ENCODE data around the gene PAFAH2. TPM values are rescaled to one million over a fixed set of nuclear protein-coding genes. Genes with fewer than 3 reads are reported as not detected.

Gene PAFAH2
- total RNA-seq, 1 donor from 2014 or later: 13.4 TPM

DNA sequence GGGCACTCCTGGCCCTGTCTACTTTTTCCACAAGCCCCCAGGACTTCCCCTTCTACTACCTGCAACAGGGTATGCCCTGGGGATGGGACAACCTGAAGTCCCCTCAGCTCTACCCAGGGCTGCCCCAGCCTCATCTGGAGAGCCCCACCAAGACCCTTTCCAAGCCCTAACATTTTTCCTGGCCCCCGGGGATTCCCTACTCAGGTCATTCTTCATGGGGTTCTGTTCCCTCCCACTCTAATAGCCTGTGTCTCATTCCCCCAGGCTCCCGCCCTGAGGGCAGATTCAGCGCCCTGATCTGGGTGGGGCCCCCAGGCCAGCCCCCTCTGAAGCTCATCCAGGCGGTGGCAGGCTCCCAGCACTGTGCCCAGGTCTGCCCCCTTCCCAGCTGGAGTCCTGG lies 33.3 kb upstream of the PAFAH2 start:
- Mint-ChIP-seq H3K27me3 (ENCODE audit: unreplicated experiment) (peaks cover 17% of the 10 kb centered on the region), H3K4me1 (ENCODE audit: unreplicated experiment) (no peaks in the 10 kb centered on the region), H3K4me3 (ENCODE audit: unreplicated experiment) (no peak overlapping the region), H3K9me3 (ENCODE audit: unreplicated experiment) (no peaks in the 10 kb centered on the region), H3K36me3 (ENCODE audit: low read depth, unreplicated experiment) (no peaks in the 10 kb centered on the region), H3K27ac (ENCODE audit: unreplicated experiment) (no peak overlapping the region)
- DNase-seq (ENCODE audit: low spot score): no peak
- TF ChIP-seq, protein P1, sequence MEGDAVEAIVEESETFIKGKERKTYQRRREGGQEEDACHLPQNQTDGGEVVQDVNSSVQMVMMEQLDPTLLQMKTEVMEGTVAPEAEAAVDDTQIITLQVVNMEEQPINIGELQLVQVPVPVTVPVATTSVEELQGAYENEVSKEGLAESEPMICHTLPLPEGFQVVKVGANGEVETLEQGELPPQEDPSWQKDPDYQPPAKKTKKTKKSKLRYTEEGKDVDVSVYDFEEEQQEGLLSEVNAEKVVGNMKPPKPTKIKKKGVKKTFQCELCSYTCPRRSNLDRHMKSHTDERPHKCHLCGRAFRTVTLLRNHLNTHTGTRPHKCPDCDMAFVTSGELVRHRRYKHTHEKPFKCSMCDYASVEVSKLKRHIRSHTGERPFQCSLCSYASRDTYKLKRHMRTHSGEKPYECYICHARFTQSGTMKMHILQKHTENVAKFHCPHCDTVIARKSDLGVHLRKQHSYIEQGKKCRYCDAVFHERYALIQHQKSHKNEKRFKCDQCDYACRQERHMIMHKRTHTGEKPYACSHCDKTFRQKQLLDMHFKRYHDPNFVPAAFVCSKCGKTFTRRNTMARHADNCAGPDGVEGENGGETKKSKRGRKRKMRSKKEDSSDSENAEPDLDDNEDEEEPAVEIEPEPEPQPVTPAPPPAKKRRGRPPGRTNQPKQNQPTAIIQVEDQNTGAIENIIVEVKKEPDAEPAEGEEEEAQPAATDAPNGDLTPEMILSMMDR (IDR thresholded peaks at IDR 0.05; ENCODE audit: unreplicated experiment): no peak

DNA sequence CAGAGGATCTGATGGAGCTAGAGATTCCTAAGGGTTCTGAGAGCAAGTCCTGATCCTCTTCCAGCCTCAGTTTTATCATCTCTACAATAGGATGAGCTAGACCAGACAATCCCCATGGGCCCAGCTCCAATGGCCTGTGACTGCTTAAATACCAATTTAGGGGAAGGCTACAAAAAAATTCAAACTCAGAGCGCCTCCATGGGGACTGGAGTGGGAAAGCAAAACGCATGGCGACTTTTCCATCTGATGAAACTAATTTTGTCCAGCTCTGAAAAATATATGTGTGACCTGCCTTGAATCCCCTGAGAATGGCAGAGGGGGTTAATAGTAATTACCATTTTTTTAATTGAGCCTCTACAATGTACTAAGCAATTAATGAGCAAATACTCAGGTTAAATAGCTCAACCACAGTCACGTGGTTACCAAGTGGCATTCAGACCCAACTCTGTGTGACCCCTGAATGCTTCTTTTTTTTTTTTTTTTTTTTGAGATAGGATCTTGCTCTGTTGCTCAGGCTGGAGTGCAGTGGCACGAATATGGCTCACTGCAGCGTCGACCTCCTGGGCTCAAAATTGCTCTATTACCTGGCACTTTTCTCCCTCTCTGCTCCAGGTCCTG lies 32.1 kb upstream of the PAFAH2 start:
- Mint-ChIP-seq H3K27me3 (ENCODE audit: unreplicated experiment) (peaks cover 17% of the 10 kb centered on the region), H3K4me1 (ENCODE audit: unreplicated experiment) (no peaks in the 10 kb centered on the region), H3K9me3 (ENCODE audit: unreplicated experiment) (no peaks in the 10 kb centered on the region), H3K36me3 (ENCODE audit: low read depth, unreplicated experiment) (no peaks in the 10 kb centered on the region), H3K27ac (ENCODE audit: unreplicated experiment) (no peak overlapping the region), H3K4me3 (ENCODE audit: unreplicated experiment) (no peak overlapping the region)
- TF ChIP-seq, protein P1 (IDR thresholded peaks at IDR 0.05; ENCODE audit: unreplicated experiment): no peak
- no peak for DNase-seq (ENCODE audit: low spot score)

DNA sequence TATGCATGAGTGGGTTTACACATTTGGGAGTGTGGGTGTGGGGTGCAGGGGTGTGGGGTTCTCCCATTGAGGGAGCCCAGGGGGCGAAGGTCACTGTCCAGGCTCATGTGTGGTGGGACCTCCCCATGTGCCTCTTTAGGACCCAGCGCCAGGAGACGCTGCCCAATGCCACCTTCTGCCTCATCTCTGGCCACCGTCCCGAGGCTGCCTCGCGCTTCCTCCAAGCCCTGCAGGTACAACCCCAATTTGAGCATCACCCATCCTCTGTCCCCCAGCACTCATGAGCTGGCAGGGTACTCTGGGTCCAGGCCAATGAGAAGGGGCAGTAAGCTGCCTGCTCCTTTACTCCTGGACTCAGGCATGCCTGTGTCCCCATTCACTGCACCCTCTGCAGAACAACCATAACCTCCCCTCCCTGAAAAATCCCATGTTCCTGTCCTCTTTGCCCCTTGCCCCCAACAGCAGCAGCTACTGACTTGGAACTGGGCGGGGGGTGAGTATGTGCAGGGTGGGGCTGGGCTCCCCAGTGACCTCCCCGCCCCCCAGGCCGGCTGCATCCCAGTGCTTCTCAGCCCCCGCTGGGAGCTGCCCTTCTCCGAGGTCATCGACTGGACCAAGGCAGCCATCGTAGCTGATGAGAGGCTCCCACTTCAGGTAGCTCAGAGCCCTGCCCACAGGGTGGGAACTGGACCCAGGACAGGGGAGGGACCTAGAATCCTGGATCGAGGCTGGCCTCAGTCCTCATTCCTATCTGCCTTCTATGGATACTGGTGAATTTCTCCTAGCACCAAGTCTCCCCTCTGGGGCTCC lies 31.4 kb upstream of the PAFAH2 start:
- Mint-ChIP-seq H3K4me3 (ENCODE audit: unreplicated experiment) (no peak overlapping the region), H3K27me3 (ENCODE audit: unreplicated experiment) (peaks cover 14% of the 10 kb centered on the region), H3K4me1 (ENCODE audit: unreplicated experiment) (no peaks in the 10 kb centered on the region), H3K9me3 (ENCODE audit: unreplicated experiment) (no peaks in the 10 kb centered on the region), H3K36me3 (ENCODE audit: low read depth, unreplicated experiment) (no peaks in the 10 kb centered on the region), H3K27ac (ENCODE audit: unreplicated experiment) (no peak overlapping the region)
- TF ChIP-seq, protein P1 (IDR thresholded peaks at IDR 0.05; ENCODE audit: unreplicated experiment): no peak
- DNase-seq (ENCODE audit: low spot score): no peak

DNA sequence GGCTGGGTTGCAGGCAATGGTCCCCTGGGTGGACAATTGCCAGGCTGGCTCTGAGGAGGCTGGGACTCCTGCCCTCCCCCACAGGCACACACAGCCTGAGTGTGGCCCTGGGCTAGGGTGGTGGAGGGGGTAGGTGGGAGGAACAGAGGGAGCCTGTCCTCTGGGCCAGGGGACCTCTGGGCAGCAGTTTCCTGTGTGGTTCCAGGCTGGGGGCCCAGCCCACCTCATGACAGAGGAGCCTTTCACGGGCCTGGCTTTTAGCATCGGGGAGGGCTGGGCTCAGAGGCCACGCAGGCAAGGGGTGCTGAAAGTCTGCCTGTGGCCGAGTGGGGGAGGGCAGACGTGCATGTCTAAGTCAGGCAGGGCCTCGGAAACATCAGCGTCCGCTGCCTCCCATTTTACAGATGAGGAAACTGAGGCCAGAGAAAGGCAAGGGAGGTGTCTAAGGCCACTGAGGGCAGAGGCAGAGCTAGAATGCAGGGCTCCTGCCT lies 30.7 kb upstream of the PAFAH2 start:
- no peak overlapping the region for H3K4me3 Mint-ChIP-seq (ENCODE audit: unreplicated experiment)
- DNase-seq (ENCODE audit: low spot score): no peak
- no peaks in the 10 kb centered on the region for H3K9me3 Mint-ChIP-seq (ENCODE audit: unreplicated experiment)
- TF ChIP-seq, protein P1 (IDR thresholded peaks at IDR 0.05; ENCODE audit: unreplicated experiment): no peak
- H3K27ac Mint-ChIP-seq (ENCODE audit: unreplicated experiment): no peak overlapping the region
- H3K4me1 Mint-ChIP-seq (ENCODE audit: unreplicated experiment): no peaks in the 10 kb centered on the region
- peaks cover 11% of the 10 kb centered on the region for H3K27me3 Mint-ChIP-seq (ENCODE audit: unreplicated experiment)
- no peaks in the 10 kb centered on the region for H3K36me3 Mint-ChIP-seq (ENCODE audit: low read depth, unreplicated experiment)

Data from endothelial cell (in vitro differentiated cells).